ENCODE data around the gene ARNT2.
"Not testable (repeated sequence)": the region's sequence is repeated elsewhere in the genome, so short reads cannot be mapped to it uniquely, and the experiment has no call there.

The ARNT2 gene

GRCh38 chr15:80404057-80404760 is at the start of gene ARNT2:
Gene ARNT2, plus strand, starts transcription at chr15:80404382. Its CDS starts 134 bp downstream, at chr15:80404516.
- DNase-seq (ENCODE audit: low read depth in 3 of 3): no peak

DNA sequence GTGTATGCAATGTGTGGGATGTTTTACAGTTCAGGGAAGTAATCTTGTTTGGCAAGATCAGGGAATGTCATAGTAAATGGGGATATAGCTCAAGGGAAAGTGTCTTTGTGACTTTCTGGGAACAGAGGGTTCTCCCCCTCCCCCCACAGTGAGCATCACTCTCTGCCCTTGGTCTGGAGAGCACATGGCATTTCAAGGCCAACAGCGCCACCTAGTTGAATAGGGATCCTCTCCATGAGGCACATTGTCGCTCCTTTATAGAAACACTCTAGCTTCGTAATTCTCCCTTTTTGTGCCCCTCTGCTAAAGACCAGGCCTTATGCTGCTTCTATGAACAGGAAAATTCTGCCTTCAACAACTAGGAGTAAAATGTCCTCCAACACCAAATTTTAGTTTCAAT is 37.1 kb upstream of the ARNT2 start:
- peak in 1 of 3 experiments; percentile 2 for DNase-seq (ENCODE audit: low read depth in 3 of 3)

GRCh38 chr15:80367661-80368060 is 36.5 kb upstream of the ARNT2 start:
- no peak for DNase-seq (ENCODE audit: low read depth in 3 of 3)

DNA sequence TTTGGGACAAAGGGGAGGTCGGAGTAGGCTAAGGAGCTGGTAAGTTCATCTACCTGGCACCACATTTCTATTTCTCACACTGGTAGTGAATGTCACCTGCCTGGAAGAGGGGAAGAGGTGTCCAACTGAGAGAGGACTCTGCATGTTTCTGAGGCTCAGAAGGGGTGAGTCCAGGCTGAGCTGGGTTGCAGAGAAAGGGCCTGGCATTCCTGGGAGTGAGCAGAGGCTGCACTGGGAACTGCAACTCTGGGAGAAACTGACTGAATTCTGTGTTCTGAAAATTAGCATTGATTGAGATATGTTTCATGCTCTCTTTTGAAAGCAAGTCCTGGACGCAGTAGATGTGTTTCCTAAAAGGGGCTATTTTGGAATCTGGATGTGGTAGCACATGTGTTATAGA is 32.3 kb upstream of the ARNT2 start:
- DNase-seq (ENCODE audit: low read depth in 3 of 3): no peak

GRCh38 chr15:80374441-80374840 is 29.7 kb upstream of the ARNT2 start:
- no peak for DNase-seq (ENCODE audit: low read depth in 3 of 3)

DNA sequence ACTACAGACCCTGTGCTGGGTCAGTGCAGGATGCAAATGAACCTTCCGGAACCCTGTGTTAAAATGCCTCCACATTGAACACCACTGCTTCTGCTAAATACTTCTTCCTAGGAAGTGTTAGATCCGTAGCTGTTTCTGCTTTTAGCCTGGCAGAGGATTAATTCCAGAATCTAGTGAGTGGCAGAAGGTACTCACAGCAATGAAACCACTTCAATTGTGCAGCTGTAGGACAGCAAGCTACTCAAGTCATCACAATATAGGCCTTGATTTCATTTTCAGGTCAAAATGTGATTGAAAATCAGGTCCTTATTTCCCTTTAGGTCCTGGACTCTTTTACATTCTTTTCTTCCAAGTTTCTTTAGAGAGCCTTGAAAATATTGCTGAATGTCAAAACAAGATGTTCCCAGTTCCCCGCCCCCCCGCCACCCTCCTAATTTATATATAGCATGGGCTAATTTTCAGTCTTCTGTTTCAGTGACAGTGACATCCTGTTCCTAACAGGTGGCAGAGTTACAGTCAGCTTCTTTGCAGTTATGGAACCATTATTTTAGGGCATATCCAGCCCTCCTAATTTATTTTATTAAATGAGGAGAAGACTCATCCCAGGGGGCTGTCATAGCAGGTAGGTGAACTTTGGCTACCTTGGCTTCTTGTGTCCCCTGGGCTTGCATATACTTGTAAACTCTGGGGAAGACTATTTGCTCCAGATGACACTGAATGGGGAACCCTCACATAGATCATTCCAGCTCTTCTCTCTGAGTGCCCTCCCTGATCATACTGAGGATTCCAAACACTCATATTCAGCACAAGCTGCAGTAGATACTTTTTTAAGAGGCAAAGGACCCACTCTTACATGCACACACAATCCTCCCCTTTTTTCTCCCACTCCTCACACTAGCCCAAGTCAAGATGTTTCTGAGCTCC is 28.0 kb upstream of the ARNT2 start:
- DNase-seq (ENCODE audit: low read depth in 3 of 3): no peak

DNA sequence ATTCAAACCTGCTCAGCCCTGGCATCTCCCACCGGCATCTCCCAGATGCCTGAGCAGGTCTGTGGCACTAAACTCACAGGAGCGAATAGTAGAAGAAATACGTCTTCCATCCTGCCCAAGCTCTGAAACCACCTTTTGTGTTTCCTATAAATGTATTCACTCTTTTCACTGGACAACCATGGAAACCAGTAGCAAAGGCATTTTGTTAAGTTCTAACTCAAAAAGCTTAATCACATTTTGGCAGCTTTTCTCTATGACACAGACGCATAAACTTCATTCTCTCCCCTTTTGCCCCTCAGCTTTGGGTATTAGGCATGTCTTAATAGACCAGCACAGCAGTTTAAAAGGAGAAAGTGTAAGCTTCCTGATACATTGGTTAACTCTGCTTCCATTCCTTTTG is 24.5 kb upstream of the ARNT2 start:
- DNase-seq (ENCODE audit: low read depth in 3 of 3): no peak

- no peak for DNase-seq (ENCODE audit: low read depth in 3 of 3)
Observed at GRCh38 chr15:80380154-80380553, 24.0 kb upstream of the ARNT2 start.

- no peak for DNase-seq (ENCODE audit: low read depth in 3 of 3)
Observed at GRCh38 chr15:80382285-80382684, 21.9 kb upstream of the ARNT2 start.

- DNase-seq (ENCODE audit: low read depth in 3 of 3): no peak
Observed at GRCh38 chr15:80384432-80384831, 19.8 kb upstream of the ARNT2 start.

DNA sequence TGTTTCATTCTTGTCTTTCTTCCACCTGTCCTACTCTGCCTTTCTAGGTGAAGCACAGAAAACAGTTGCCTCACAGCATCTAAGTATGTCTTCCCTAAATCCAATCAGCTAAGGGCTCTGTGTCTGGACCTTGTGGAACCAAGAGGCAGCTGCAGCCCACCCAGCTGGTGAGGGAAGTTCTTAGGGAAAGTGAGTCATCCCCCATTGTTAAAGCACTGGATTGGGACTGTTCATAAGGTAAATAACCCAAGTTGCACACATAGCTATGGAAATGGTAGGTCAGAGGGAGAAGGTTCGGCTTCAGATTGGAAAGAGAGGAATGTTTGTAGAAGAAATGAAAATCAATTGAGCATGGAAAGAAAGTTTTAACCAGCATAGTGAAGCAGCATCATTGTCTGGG is 18.0 kb upstream of the ARNT2 start:
- DNase-seq (ENCODE audit: low read depth in 3 of 3): no peak

DNA sequence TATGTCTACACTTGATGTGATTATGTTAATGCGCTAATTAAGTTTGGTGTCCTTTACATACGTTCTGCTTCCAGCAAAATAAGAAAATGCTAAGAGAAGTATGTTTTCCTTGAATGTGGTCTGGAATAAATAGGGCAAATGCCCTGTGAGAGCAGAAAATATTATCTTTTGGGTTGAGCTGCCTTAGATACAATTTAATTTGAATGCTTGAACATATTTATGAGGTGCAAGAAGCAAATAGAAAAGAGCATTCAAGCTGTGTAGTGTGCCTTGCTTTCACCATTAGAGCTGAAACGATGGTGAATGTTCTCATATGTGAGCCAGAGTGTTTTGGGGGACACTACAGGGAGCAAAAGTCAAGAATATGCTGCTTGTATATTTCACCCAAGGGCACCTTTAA is 15.9 kb upstream of the ARNT2 start:
- no peak for DNase-seq (ENCODE audit: low read depth in 3 of 3)

- DNase-seq (ENCODE audit: low read depth in 3 of 3): no peak
Observed at GRCh38 chr15:80389370-80389769, 14.8 kb upstream of the ARNT2 start.

DNA sequence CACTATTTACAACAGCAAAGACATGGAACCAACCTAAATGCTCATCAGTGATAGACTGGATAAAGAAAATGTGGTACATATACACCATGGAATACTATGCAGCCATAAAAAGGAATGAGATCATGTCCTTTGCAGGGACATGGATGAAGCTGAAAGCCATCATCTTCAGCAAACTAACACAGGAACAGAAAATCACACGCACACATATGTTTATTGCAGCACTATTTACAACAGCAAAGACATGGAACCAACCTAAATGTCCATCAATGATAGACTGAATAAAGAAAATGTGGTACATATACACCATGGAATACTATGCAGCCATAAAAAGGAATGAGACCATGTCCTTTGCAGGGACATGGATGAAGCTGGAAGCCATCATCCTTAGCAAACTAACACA is 13.2 kb upstream of the ARNT2 start:
- not testable (repeated sequence) for DNase-seq (ENCODE audit: low read depth in 3 of 3)

DNA sequence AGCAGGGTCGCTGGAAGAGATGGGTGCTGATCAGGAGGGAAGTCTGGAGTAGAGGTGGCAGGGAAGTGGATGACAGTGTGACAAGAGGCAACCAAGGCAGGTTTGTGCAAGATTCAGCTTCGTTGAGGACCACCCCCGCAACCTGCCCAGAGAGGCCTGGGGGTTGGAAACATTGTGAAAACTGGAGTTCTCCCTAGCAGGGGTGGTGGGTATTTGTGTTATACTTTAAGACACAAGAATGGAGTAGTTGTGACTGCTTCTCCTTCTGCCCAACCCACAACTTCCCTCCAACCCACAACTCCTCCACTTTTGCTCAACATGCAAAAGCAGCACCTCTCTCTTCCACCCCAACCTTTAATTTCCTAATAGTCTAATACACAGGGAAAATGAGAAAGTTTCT is 8.6 kb upstream of the ARNT2 start:
- DNase-seq (ENCODE audit: low read depth in 3 of 3): no peak

- DNase-seq (ENCODE audit: low read depth in 3 of 3): no peak
Observed at GRCh38 chr15:80396096-80396495, 8.1 kb upstream of the ARNT2 start.

DNA sequence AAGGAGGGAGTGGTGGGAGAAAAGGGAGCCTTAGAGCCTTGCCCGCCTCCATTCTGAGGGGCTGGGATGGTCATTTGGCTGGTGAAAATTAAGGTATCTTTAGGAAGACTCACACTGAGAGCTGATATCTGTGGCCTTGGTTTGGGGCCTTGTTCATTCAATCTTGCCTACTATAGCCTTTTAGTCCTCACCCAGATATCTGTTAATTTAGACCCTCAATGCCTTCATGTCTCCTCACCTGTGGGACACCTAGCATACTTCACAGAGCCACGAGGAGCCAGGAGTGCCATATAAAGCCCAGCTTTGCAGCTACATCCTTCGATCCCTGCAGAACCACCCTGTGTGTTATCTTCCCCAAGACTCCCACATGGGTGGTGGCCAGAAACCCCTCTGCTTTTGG is 4.7 kb upstream of the ARNT2 start:
- no peak for DNase-seq (ENCODE audit: low read depth in 3 of 3)

- no peak for DNase-seq (ENCODE audit: low read depth in 3 of 3)
Observed at GRCh38 chr15:80401456-80401855, 2.7 kb upstream of the ARNT2 start.

DNA sequence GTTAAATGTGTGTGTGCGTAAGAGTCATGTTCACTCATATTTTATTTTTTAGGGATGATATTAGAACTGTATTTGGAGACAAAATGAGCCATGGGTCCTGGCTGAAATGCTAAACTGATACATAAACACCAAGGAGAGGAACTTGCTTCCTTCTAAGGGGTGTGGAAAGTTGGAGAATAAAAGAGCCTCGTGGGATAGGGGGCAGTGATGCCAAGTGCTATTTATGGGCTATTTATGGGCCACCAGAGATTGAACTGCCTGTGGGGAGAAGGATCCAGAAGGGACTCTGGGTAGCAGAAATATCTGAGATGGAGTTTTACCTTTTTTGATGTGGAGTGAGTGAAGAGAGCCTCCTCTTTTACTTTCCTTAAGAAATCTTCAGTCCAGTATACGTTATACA is 1.8 kb upstream of the ARNT2 start:
- no peak for DNase-seq (ENCODE audit: low read depth in 3 of 3)

GRCh38 chr15:80403712-80404056 is 498 bp upstream of the ARNT2 start:
- no peak for DNase-seq (ENCODE audit: low read depth in 3 of 3)

DNA sequence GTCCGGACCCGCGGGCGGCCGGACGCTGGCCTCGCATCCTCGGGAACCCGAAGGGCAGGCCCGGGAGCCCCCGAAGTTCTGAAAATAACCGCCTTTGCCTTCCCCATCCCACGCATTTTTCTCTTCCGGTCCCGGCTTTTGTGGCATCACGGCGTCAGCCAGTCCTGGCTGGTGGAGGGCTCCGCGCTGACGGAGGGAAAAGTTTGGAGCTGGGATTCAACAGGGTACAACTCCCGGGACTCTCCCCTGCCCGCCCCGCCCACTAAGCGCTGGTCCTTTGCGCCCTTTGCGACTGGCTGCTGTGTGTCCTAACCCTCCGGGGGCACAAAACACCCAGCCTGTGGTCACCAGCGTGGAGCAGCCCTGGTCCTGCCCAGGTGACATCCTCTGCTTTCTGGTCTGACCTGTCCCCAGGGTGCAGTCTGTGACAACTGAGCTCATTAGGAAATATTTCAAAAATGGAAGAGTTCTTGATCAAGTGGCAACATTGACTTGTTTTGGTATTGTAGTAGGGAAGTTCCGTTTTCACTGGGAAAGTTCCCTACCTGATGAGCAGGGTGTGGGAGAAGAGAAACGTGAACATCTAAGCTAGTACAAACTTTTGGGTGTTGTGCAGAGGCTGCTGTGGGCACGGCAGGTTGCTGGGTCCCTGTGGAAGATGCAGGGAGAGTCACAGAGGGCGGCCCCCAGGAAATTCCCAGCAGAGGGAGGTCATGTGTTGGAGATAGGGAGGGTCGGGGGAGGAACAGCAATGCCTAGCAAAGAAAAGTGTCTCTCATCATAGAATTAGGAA is 775 bp downstream of the ARNT2 start:
- no peak for DNase-seq (ENCODE audit: low read depth in 3 of 3)

- no peak for DNase-seq (ENCODE audit: low read depth in 3 of 3)
Observed at GRCh38 chr15:80405554-80405850, 1.3 kb downstream of the ARNT2 start.

- no peak for DNase-seq (ENCODE audit: low read depth in 3 of 3)
Observed at GRCh38 chr15:80405970-80406369, 1.8 kb downstream of the ARNT2 start.
